H9 (cell line): ENCODE data around the gene RTN4R. TPM values are rescaled to one million over a fixed set of nuclear protein-coding genes. Genes with fewer than 3 reads are reported as not detected.

Source experiments
- DNase-seq: peaks from one replicate; pipeline ENCODE4 v3.0.0-alpha.2; 2017
- H2AFZ ChIP-seq: one replicate; pipeline ENCODE4 v1.6.1; 2013; ENCODE audit warnings: mild to moderate bottlenecking, low read length, control low read depth, moderate library complexity
- H2AK5ac ChIP-seq: 2 replicates; pipeline ENCODE4 v1.6.1; 2013; ENCODE audit warnings: low read length, control low read depth, mixed read lengths; ENCODE audit not compliant: insufficient read length
- H2BK120ac ChIP-seq: one replicate; pipeline ENCODE4 v1.6.1; 2013; ENCODE audit warnings: low read depth, mild to moderate bottlenecking, low read length, control low read depth, inconsistent platforms; ENCODE audit not compliant: poor library complexity, severe bottlenecking
- H2BK12ac ChIP-seq: 2 replicates; pipeline ENCODE4 v1.6.1; 2013; ENCODE audit warnings: low read length, control low read depth, mixed read lengths, low read depth; ENCODE audit not compliant: insufficient read length
- H2BK15ac ChIP-seq: 2 replicates; pipeline ENCODE4 v1.6.1; 2013; ENCODE audit warnings: low read depth, low read length, control low read depth
- H2BK20ac ChIP-seq: one replicate; pipeline ENCODE4 v1.6.1; 2013; ENCODE audit warnings: low read depth, mild to moderate bottlenecking, low read length, control low read depth, inconsistent platforms; ENCODE audit not compliant: poor library complexity, severe bottlenecking
- H2BK5ac ChIP-seq: 2 replicates; pipeline ENCODE4 v1.6.1; 2013; ENCODE audit warnings: low read length, control low read depth, mixed read lengths; ENCODE audit not compliant: insufficient read length
- H3K14ac ChIP-seq: 2 replicates; pipeline ENCODE4 v1.6.1; 2013; ENCODE audit warnings: low read length, control low read depth; ENCODE audit not compliant: insufficient read depth
- H3K18ac ChIP-seq: 2 replicates; pipeline ENCODE4 v1.6.1; 2013; ENCODE audit warnings: low read depth, mild to moderate bottlenecking, mixed read lengths, low read length, control low read depth; ENCODE audit not compliant: insufficient read length
- H3K23ac ChIP-seq: 2 replicates; pipeline ENCODE4 v1.6.1; 2013; ENCODE audit warnings: low read length, control low read depth, mixed read lengths, low read depth; ENCODE audit not compliant: insufficient read length
- H3K23me2 ChIP-seq: 2 replicates; pipeline ENCODE4 v1.6.1; 2013; ENCODE audit warnings: low read depth, mild to moderate bottlenecking, mixed read lengths, low read length, control low read depth; ENCODE audit not compliant: insufficient read length, poor library complexity, severe bottlenecking
- H3K27ac ChIP-seq: 2 replicates; pipeline ENCODE4 v1.5.1; 2013; ENCODE audit warnings: low read length, control low read depth, mixed read lengths, low read depth; ENCODE audit not compliant: insufficient read length
- H3K27me3 ChIP-seq: 2 replicates; pipeline ENCODE4 v1.6.1; 2013; ENCODE audit warnings: low read length, control low read depth, inconsistent platforms; ENCODE audit not compliant: insufficient read depth
- H3K4ac ChIP-seq: 2 replicates; pipeline ENCODE4 v1.6.1; 2013; ENCODE audit warnings: low read depth, mild to moderate bottlenecking, control low read depth, inconsistent platforms, low read length, moderate library complexity
- H3K4me1 ChIP-seq: 2 replicates; pipeline ENCODE4 v1.6.1; 2013; ENCODE audit warnings: low read length, control low read depth, inconsistent platforms; ENCODE audit not compliant: insufficient read depth
- H3K4me2 ChIP-seq: 2 replicates; pipeline ENCODE4 v1.6.1; 2013; ENCODE audit warnings: low read length, control low read depth, mixed read lengths; ENCODE audit not compliant: insufficient read length, insufficient read depth
- H3K56ac ChIP-seq: 2 replicates; pipeline ENCODE4 v1.6.1; 2013; ENCODE audit warnings: low read depth, mild to moderate bottlenecking, mixed read lengths, low read length, control low read depth; ENCODE audit not compliant: insufficient read length
- H3K79me1 ChIP-seq: 2 replicates; pipeline ENCODE4 v1.6.1; 2013; ENCODE audit warnings: low read depth, mild to moderate bottlenecking, moderate library complexity, low read length, control low read depth, inconsistent platforms; ENCODE audit not compliant: insufficient read depth, poor library complexity, severe bottlenecking
- H3K79me2 ChIP-seq: 2 replicates; pipeline ENCODE4 v1.6.1; 2013; ENCODE audit warnings: low read length, control low read depth, inconsistent platforms; ENCODE audit not compliant: insufficient read depth
- H3K9ac ChIP-seq: 2 replicates; pipeline ENCODE4 v1.6.1; 2013; ENCODE audit warnings: low read length, control low read depth, mixed read lengths; ENCODE audit not compliant: insufficient read length; ENCODE audit errors: extremely low read depth
- H3K9me3 ChIP-seq: one replicate; pipeline ENCODE4 v1.6.1; 2013; ENCODE audit warnings: low read depth, low read length, inconsistent platforms; ENCODE audit not compliant: control insufficient read depth
- H3T11ph ChIP-seq: one replicate; pipeline ENCODE4 v1.6.1; 2013; ENCODE audit warnings: mild to moderate bottlenecking, low read length, control low read depth, inconsistent platforms
- H4K20me1 ChIP-seq: one replicate; pipeline ENCODE4 v1.6.1; 2013; ENCODE audit not compliant: control insufficient read depth, insufficient read length, insufficient read depth
- H4K5ac ChIP-seq: 2 replicates; pipeline ENCODE4 v1.6.1; 2013; ENCODE audit warnings: low read depth, mild to moderate bottlenecking, mixed read lengths, low read length, control low read depth; ENCODE audit not compliant: insufficient read length
- H4K8ac ChIP-seq: replicated peaks from 2 replicates; pipeline ENCODE4 v1.6.1; 2013; ENCODE audit warnings: low read length, control low read depth, mixed read lengths, low read depth; ENCODE audit not compliant: insufficient read length
- H4K91ac ChIP-seq: 2 replicates; pipeline ENCODE4 v1.6.1; 2013; ENCODE audit warnings: low read depth, mild to moderate bottlenecking, moderate library complexity, mixed read lengths, low read length, control low read depth; ENCODE audit not compliant: insufficient read length
- H3K27ac Mint-ChIP-seq, 3 experiments: 2 replicates in 2 of 3; 3 replicates in 1 of 3; pipeline ENCODE4 v1.8.0; 2020 to 2021; ENCODE audit warnings: mixed read lengths in 3 of 3, mild to moderate bottlenecking in 1 of 3, moderate library complexity in 1 of 3
- H3K27me3 Mint-ChIP-seq: 2 replicates; pipeline ENCODE4 v1.8.0; 2021; ENCODE audit warnings: low read depth, mild to moderate bottlenecking, moderate library complexity, mixed read lengths
- H3K36me3 Mint-ChIP-seq, 3 experiments: 2 replicates in 2 of 3; 3 replicates in 1 of 3; pipeline ENCODE4 v1.8.0; 2020 to 2021; ENCODE audit warnings: low read depth in 3 of 3, mixed read lengths in 3 of 3; ENCODE audit not compliant: insufficient read depth in 1 of 3
- H3K4me1 Mint-ChIP-seq, 2 experiments: 2 replicates each; pipeline ENCODE4 v1.8.0; 2020; ENCODE audit warnings: mixed read lengths in 2 of 2
- H3K4me3 Mint-ChIP-seq, 2 experiments: 2 replicates in 1 of 2; 3 replicates in 1 of 2; pipeline ENCODE4 v1.8.0; 2020 to 2021; ENCODE audit warnings: mild to moderate bottlenecking in 2 of 2, mixed read lengths in 2 of 2, moderate library complexity in 1 of 2
- H3K9me3 Mint-ChIP-seq, 2 experiments: 2 replicates in 1 of 2; 3 replicates in 1 of 2; pipeline ENCODE4 v1.8.0; 2020; ENCODE audit warnings: mild to moderate bottlenecking in 2 of 2, mixed read lengths in 2 of 2, moderate library complexity in 1 of 2
- CTCF ChIP-seq: fragments of 200-600 bp; sonication (generic); conservative IDR thresholded peaks from 3 replicates; pipeline ENCODE4 v1.8.0; 2021; ENCODE audit warnings: antibody characterized with exemption, mild to moderate bottlenecking
- WGBS: extraction: QIAGEN DNeasy Blood & Tissue Kit; methylation state at CpG from one replicate; pipeline ENCODE4 v1.1.7; 2013; ENCODE audit warnings: missing lambda C conversion rate, low lambda C conversion rate, mixed read lengths; ENCODE audit not compliant: insufficient read length; ENCODE audit errors: extremely low coverage; 5-methylcytosine and 5-hydroxymethylcytosine counted together
- total RNA-seq: library from RNA; stranded (reverse); gene quantifications from 2 replicates; pipeline ENCODE4 v1.2.1, GENCODE V29; 2021

Gene RTN4R
- total RNA-seq, 1 experiment from 2014 or later: 19.0 TPM

GRCh38 chr22:20205464-20205963, 62.6 kb downstream of the RTN4R start:
- DNase-seq: no peak
- Histone ChIP-seq H2BK15ac (no peak overlapping the region), H3K79me1 (no peaks in the 10 kb centered on the region), H2AK5ac (no peak overlapping the region), H2BK20ac (no peak overlapping the region), H3K9ac (no peak overlapping the region), H3K27ac (no peak overlapping the region), H3K4ac (no peak overlapping the region), H3K4me2 (no peak overlapping the region), H3K18ac (peak overlapping the region; percentile 22), H3K79me2 (no peaks in the 10 kb centered on the region), H3K4me1 (no peaks in the 10 kb centered on the region; the same call in 1 of the 2 replicates), H2BK5ac (no peak overlapping the region), H4K8ac (no peak overlapping the region), H3K23me2 (no peaks in the 10 kb centered on the region), H3T11ph (no peak overlapping the region), H2AFZ (no peak overlapping the region), H3K14ac (no peak overlapping the region), H4K91ac (no peak overlapping the region), H3K9me3 (no peaks in the 10 kb centered on the region), H3K56ac (no peak overlapping the region), H2BK120ac (no peak overlapping the region), H4K5ac (no peak overlapping the region), H4K20me1 (no peaks in the 10 kb centered on the region), H3K27me3 (no peaks in the 10 kb centered on the region), H3K23ac (no peak overlapping the region), H2BK12ac (no peak overlapping the region)
- H3K27me3 Mint-ChIP-seq: no peaks in the 10 kb centered on the region; the same call in 1 of the 2 replicates
- WGBS: no CpG with 5 or more reads among the region's 15 CpGs
- H3K27ac Mint-ChIP-seq: peak overlapping the region; percentile 68 to 74 (median 68); a peak in 4 of 7 replicates
- no peak for TF ChIP-seq CTCF
- H3K4me1 Mint-ChIP-seq: peaks cover 24 to 41% of the 10 kb centered on the region in 2 experiments
- no peaks in the 10 kb centered on the region for H3K9me3 Mint-ChIP-seq
- peak overlapping the region in 1 of 2 experiments; percentile 53; a peak in 2 of 5 replicates for H3K4me3 Mint-ChIP-seq
- H3K36me3 Mint-ChIP-seq: no peaks in the 10 kb centered on the region
